AG04449 (cell line): ENCODE data around the gene HECTD4.

ENCODE experiments used
- CTCF ChIA-PET: fragments of 350-600 bp; formaldehyde crosslinking; extraction: SDS; loops from one replicate; lab custom pipeline; 2021; ENCODE audit warnings: antibody characterized with exemption; lab: Yijun Ruan, JAX
- POLR2A ChIA-PET: fragments of 400-600, 350-600 bp; formaldehyde crosslinking; extraction: SDS; loops from one replicate; lab custom pipeline; 2020; ENCODE audit warnings: antibody characterized with exemption, inconsistent platforms; lab: Yijun Ruan, JAX
- DNase-seq: peaks from one replicate; pipeline ENCODE4 v3.0.0-alpha.2; 2010; ENCODE audit warnings: low read depth, low spot score
- H3K4me3 ChIP-seq: 2 replicates; pipeline ENCODE4 v1.5.1; 2011; ENCODE audit warnings: low read depth, mild to moderate bottlenecking, control low read depth, low read length
- CTCF ChIP-seq: IDR thresholded peaks from one replicate; pipeline ENCODE4 v1.5.1; 2011; ENCODE audit warnings: mild to moderate bottlenecking, moderate library complexity, low read length, control low read depth, inconsistent platforms; ENCODE audit not compliant: insufficient read depth; ENCODE audit errors: missing control alignments

HECTD4 gene

GRCh38 chr12:112168561-112168971 is 213.7 kb downstream of the HECTD4 start:
- no peak for DNase-seq
- no peak overlapping the region for H3K4me3 ChIP-seq
- ChIA-PET CTCF (interaction anchor here (1.0 to 1.4 kb wide), 2 partner anchors 8 to 30 kb away, joined by 3 to 4 read pairs; no protein-coding TSS in a partner anchor), POLR2A (no interaction called here)
- TF ChIP-seq CTCF, result no peak

- no peak for DNase-seq
- ChIA-PET POLR2A (no interaction called here), CTCF (no interaction called here)
- TF ChIP-seq CTCF, result no peak
- no peak overlapping the region for H3K4me3 ChIP-seq
Observed at GRCh38 chr12:112167718-112168525, 214.3 kb downstream of the HECTD4 start.

GRCh38 chr12:112167031-112167461 is 215.2 kb downstream of the HECTD4 start:
- POLR2A ChIA-PET, result no interaction called here
- CTCF ChIA-PET, result no interaction called here

GRCh38 chr12:112166051-112167015 is 215.9 kb downstream of the HECTD4 start:
- CTCF ChIA-PET, result no interaction called here
- POLR2A ChIA-PET, result no interaction called here
- H3K4me3 ChIP-seq, result no peak overlapping the region
- no peak for DNase-seq
- no peak for TF ChIP-seq CTCF

More at GRCh38 chr12:112167031-112167461, 215.2 kb downstream of the HECTD4 start:
- no peak for DNase-seq
- no peak for TF ChIP-seq CTCF
- H3K4me3 ChIP-seq, result no peak overlapping the region

GRCh38 chr12:112165624-112166023 is 216.6 kb downstream of the HECTD4 start:
- ChIA-PET POLR2A (no interaction called here), CTCF (no interaction called here)
- TF ChIP-seq CTCF, result no peak
- H3K4me3 ChIP-seq, result no peak overlapping the region
- no peak for DNase-seq
